Gastrocnemius medialis (tissue), 4 donors: Measurements from ENCODE around the gene TH.

Experiments used
- CTCF ChIP-seq, 5 experiments: fragments of 450-650 bp in 3 of 5; fragments of 200-600 bp in 2 of 5; sonication (generic) in 2 of 5; IDR thresholded peaks in 4 of 5; conservative IDR thresholded peaks in 1 of 5; 1 replicate in 4 of 5; 2 replicates in 1 of 5; pipeline ENCODE4 v1.5.1; 2016 to 2019; ENCODE audit warnings: antibody characterized with exemption in 5 of 5, mild to moderate bottlenecking in 3 of 5, moderate library complexity in 3 of 5
- POLR2A ChIP-seq, 2 donors: fragments of 450-650 bp; IDR thresholded peaks; one replicate each; pipeline ENCODE4 v1.6.1; 2017; ENCODE audit warnings: antibody characterized with exemption in 2 of 2, mild to moderate bottlenecking in 2 of 2, moderate library complexity in 2 of 2

GRCh38 chr11:2202071-2202899, 30.7 kb upstream of the TH start:
- TF ChIP-seq CTCF (IDR thresholded peaks at IDR 0.05 in 4 of 5, conservative IDR thresholded peaks at IDR 0.05 in 1 of 5): no peak
- TF ChIP-seq POLR2A (IDR thresholded peaks at IDR 0.05): no peak
